SK-MEL-5 (cell line): Measurements from ENCODE around the gene RMND5B. TPM values are rescaled to one million over a fixed set of nuclear protein-coding genes. Genes with fewer than 3 reads are reported as not detected.
A peak's percentile ranks its signal among the peaks of the same experiment; 100 is the strongest.

ENCODE experiments used
- DNase-seq: peaks from one replicate; pipeline ENCODE4 v3.0.0-alpha.2; 2016; ENCODE audit warnings: low read depth, low spot score
- in situ Hi-C: cut with HindIII; loops from 2 replicates; pipeline ENCODE4 v1.10.0; 2016; ENCODE audit warnings: low sequenced_read_pairs, high pct_unique_total_duplicates, low pct_unique_long_range_greater_than_20kb
- total RNA-seq: library from RNA; depleted of rRNA; stranded (reverse); fragments of >200 nt; shearing (Covaris generic); gene quantifications from 2 replicates; pipeline ENCODE4 v1.2.3, GENCODE V29; 2014

Gene RMND5B
- total RNA-seq, 1 experiment from 2014 or later = 18.4 TPM

GRCh38 chr5:178110511-178110910 lies 20.3 kb upstream of the RMND5B start:
- in situ Hi-C loops = no loop called here
- DNase-seq = no peak

GRCh38 chr5:178111925-178112324 lies 18.9 kb upstream of the RMND5B start:
- in situ Hi-C loops = no loop called here
- no peak for DNase-seq

- in situ Hi-C loops = no loop called here
- DNase-seq = no peak
These were observed 18.3 kb upstream of the RMND5B start for GRCh38 chr5:178112545-178112944.

GRCh38 chr5:178113141-178113787 lies 17.6 kb upstream of the RMND5B start, which contains the start of gene N4BP3:
TSS of gene N4BP3 (plus strand) at chr5:178113532. CDS start at chr5:178119584, 6,052 bp downstream.
- peak; percentile 69 for DNase-seq
- in situ Hi-C loops = no loop called here

- in situ Hi-C loops = no loop called here
These were observed 16.9 kb upstream of the RMND5B start for GRCh38 chr5:178113841-178114324.

GRCh38 chr5:178114325-178115135 lies 16.3 kb upstream of the RMND5B start:
- in situ Hi-C loops = no loop called here
- DNase-seq = no peak

More at GRCh38 chr5:178113841-178114324, 16.9 kb upstream of the RMND5B start:
- no peak for DNase-seq

GRCh38 chr5:178115136-178115813 lies 15.5 kb upstream of the RMND5B start:
- DNase-seq = no peak
- in situ Hi-C loops = no loop called here

- in situ Hi-C loops = no loop called here
- no peak for DNase-seq
These were observed 15.0 kb upstream of the RMND5B start for GRCh38 chr5:178115814-178116142.

GRCh38 chr5:178116143-178116885 lies 14.5 kb upstream of the RMND5B start:
- DNase-seq = no peak

GRCh38 chr5:178117923-178118701 lies 12.7 kb upstream of the RMND5B start:
- in situ Hi-C loops = no loop called here
- no peak for DNase-seq

More at GRCh38 chr5:178116143-178116885, 14.5 kb upstream of the RMND5B start:
- in situ Hi-C loops = no loop called here

GRCh38 chr5:178119915-178120606 lies 10.8 kb upstream of the RMND5B start:
- no peak for DNase-seq
- in situ Hi-C loops = no loop called here

GRCh38 chr5:178120607-178121357 lies 10.0 kb upstream of the RMND5B start:
- DNase-seq = peak; percentile 45
- in situ Hi-C loops = no loop called here

GRCh38 chr5:178121391-178122276 lies 9.2 kb upstream of the RMND5B start:
- DNase-seq = no peak
- in situ Hi-C loops = no loop called here

GRCh38 chr5:178122346-178122745 lies 8.5 kb upstream of the RMND5B start:
- in situ Hi-C loops = no loop called here
- DNase-seq = no peak
